Glomerular visceral epithelial cell (primary cell): ENCODE data around the gene EPB41L4B.

Experiments
- DNase-seq: peaks from one replicate; pipeline ENCODE4 v3.0.0-alpha.2; 2016; ENCODE audit errors: extremely low spot score

The EPB41L4B gene

GRCh38 chr9:109122726-109123621, 197.9 kb downstream of the EPB41L4B start:
- DNase-seq = no peak
